Trophoblast cell (in vitro differentiated cells and primary cell): ENCODE measurements around the gene SRGAP3.

Source experiments
- DNase-seq, 2 donors: peaks; one replicate each; pipeline ENCODE4 v3.0.0-alpha.2; 2016
- H2AFZ ChIP-seq: 2 replicates; pipeline ENCODE4 v1.6.1; 2013; ENCODE audit warnings: low read length, moderate library complexity, mild to moderate bottlenecking; ENCODE audit not compliant: insufficient read depth, poor library complexity
- H2AK5ac ChIP-seq: 2 replicates; pipeline ENCODE4 v1.6.1; 2013; ENCODE audit warnings: mild to moderate bottlenecking, low read length
- H2BK120ac ChIP-seq: 2 replicates; pipeline ENCODE4 v1.6.1; 2013; ENCODE audit warnings: low read length, mild to moderate bottlenecking, moderate library complexity; ENCODE audit not compliant: insufficient read depth, poor library complexity
- H2BK12ac ChIP-seq: 2 replicates; pipeline ENCODE4 v1.6.1; 2013; ENCODE audit warnings: mild to moderate bottlenecking, low read length, moderate library complexity
- H2BK5ac ChIP-seq: 2 replicates; pipeline ENCODE4 v1.6.1; 2013; ENCODE audit warnings: low read length, low read depth, moderate library complexity, mild to moderate bottlenecking; ENCODE audit not compliant: poor library complexity
- H3K14ac ChIP-seq: 2 replicates; pipeline ENCODE4 v1.6.1; 2013; ENCODE audit warnings: mild to moderate bottlenecking, low read length
- H3K18ac ChIP-seq: 2 replicates; pipeline ENCODE4 v1.6.1; 2013; ENCODE audit warnings: mild to moderate bottlenecking, low read length
- H3K23ac ChIP-seq: 2 replicates; pipeline ENCODE4 v1.6.1; 2013; ENCODE audit warnings: low read length
- H3K27ac ChIP-seq: 2 replicates; pipeline ENCODE4 v1.5.1; 2013; ENCODE audit warnings: low read depth, mild to moderate bottlenecking, inconsistent platforms, low read length, moderate library complexity
- H3K27me3 ChIP-seq: 2 replicates; pipeline ENCODE4 v1.6.1; 2013; ENCODE audit warnings: inconsistent platforms, mild to moderate bottlenecking, low read length, moderate library complexity; ENCODE audit not compliant: insufficient read depth
- H3K36me3 ChIP-seq, 2 experiments: 1 replicate in 1 of 2; 2 replicates in 1 of 2; pipeline ENCODE4 v1.6.1; 2013; ENCODE audit warnings: low read length in 2 of 2, mild to moderate bottlenecking in 2 of 2, moderate library complexity in 1 of 2; ENCODE audit not compliant: insufficient read depth in 2 of 2, control insufficient read depth in 1 of 2
- H3K4ac ChIP-seq: 2 replicates; pipeline ENCODE4 v1.6.1; 2013; ENCODE audit warnings: low read depth, mild to moderate bottlenecking, low read length, moderate library complexity
- H3K4me1 ChIP-seq, 2 experiments: 1 replicate in 1 of 2; 2 replicates in 1 of 2; pipeline ENCODE4 v1.6.1; 2013; ENCODE audit warnings: low read length in 2 of 2, mild to moderate bottlenecking in 2 of 2, moderate library complexity in 1 of 2; ENCODE audit not compliant: insufficient read depth in 2 of 2, control insufficient read depth in 1 of 2
- H3K4me2 ChIP-seq: 2 replicates; pipeline ENCODE4 v1.6.1; 2013; ENCODE audit warnings: inconsistent platforms, mild to moderate bottlenecking, low read length, moderate library complexity
- H3K4me3 ChIP-seq: 2 replicates; pipeline ENCODE4 v1.5.1; 2013; ENCODE audit warnings: mild to moderate bottlenecking, low read depth, low read length, inconsistent platforms
- H3K79me1 ChIP-seq: one replicate; pipeline ENCODE4 v1.6.1; 2013; ENCODE audit warnings: low read length
- H3K79me2 ChIP-seq: 2 replicates; pipeline ENCODE4 v1.6.1; 2013; ENCODE audit warnings: low read length, mild to moderate bottlenecking; ENCODE audit not compliant: control insufficient read depth, insufficient read depth, poor library complexity
- H3K9ac ChIP-seq: 2 replicates; pipeline ENCODE4 v1.6.1; 2013; ENCODE audit warnings: mild to moderate bottlenecking, low read length
- H3K9me3 ChIP-seq: 2 replicates; pipeline ENCODE4 v1.6.1; 2013; ENCODE audit warnings: low read depth, mild to moderate bottlenecking, control low read depth, inconsistent platforms, low read length; ENCODE audit not compliant: insufficient read depth
- H4K12ac ChIP-seq: 2 replicates; pipeline ENCODE4 v1.6.1; 2013; ENCODE audit warnings: low read depth, mild to moderate bottlenecking, low read length, moderate library complexity
- H4K8ac ChIP-seq: 2 replicates; pipeline ENCODE4 v1.6.1; 2013; ENCODE audit warnings: low read depth, mild to moderate bottlenecking, low read length, moderate library complexity
- H4K91ac ChIP-seq: one replicate; pipeline ENCODE4 v1.6.1; 2013; ENCODE audit warnings: low read depth, mild to moderate bottlenecking, low read length, moderate library complexity
- WGBS: extraction: QIAGEN DNeasy Blood & Tissue Kit; methylation state at CpG from one replicate; pipeline ENCODE4 v1.1.7; 2013; ENCODE audit warnings: missing lambda C conversion rate; ENCODE audit not compliant: insufficient read length, insufficient coverage; ENCODE audit errors: extremely low coverage; 5-methylcytosine and 5-hydroxymethylcytosine counted together

Gene SRGAP3

DNA sequence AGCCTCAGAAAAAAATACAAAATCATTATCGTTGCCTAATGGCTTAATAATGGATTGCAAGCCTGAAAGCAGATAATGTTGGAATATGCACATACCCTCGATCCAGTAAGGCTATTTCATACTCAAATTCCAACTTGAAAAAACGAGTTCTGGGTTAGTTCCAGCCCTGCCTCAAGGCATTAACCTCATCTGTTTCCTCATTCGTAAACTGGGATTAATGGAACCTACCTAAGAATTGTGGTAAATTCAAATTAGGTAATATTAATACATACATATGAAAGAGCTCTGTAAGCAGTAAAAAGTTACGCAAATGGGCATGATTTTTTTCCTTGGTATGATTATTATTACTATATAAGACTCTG is 107.5 kb downstream of the SRGAP3 start:
- no CpG with 5 or more reads among the region's 5 CpGs for WGBS
- Histone ChIP-seq H2BK120ac (no peak overlapping the region), H3K18ac (no peak overlapping the region), H3K4me1 (no peaks in the 10 kb centered on the region), H3K36me3 (no peaks in the 10 kb centered on the region), H3K79me1 (no peaks in the 10 kb centered on the region), H2BK5ac (no peak overlapping the region), H4K91ac (no peak overlapping the region), H3K79me2 (no peaks in the 10 kb centered on the region), H3K4ac (no peak overlapping the region), H2AK5ac (no peak overlapping the region), H4K12ac (no peak overlapping the region), H3K14ac (no peak overlapping the region), H3K9me3 (peaks cover 2% of the 10 kb centered on the region), H3K23ac (no peak overlapping the region), H2BK12ac (no peak overlapping the region), H3K27ac (no peak overlapping the region), H2AFZ (no peak overlapping the region), H3K27me3 (no peaks in the 10 kb centered on the region), H3K4me3 (no peak overlapping the region), H3K4me2 (no peak overlapping the region), H4K8ac (no peak overlapping the region), H3K9ac (no peak overlapping the region)
- DNase-seq: no peak

DNA sequence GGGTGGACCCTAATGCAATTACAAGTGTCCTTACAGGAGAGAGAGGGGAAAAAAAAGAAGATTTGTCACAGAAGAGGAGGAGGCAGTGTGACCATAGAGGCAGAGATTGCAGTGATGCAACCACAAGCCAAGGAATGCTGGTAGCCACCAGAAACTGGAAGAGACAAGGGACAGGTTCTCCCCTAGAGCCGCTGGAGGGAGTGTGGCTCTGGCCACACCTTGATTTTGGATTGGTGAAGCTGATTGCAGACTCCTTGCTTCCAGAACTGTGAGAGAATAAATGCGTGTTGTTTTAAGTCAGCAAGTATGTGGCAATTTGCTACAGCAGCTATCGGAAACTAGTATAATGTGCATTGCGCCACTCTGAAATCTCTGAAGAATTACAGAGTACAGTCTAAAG is 110.1 kb downstream of the SRGAP3 start:
- Histone ChIP-seq H4K12ac (no peak overlapping the region), H3K4ac (no peak overlapping the region), H3K18ac (no peak overlapping the region), H2AFZ (no peak overlapping the region), H3K14ac (no peak overlapping the region), H2BK5ac (no peak overlapping the region), H3K23ac (no peak overlapping the region), H2BK12ac (no peak overlapping the region), H3K27ac (no peak overlapping the region), H4K91ac (no peak overlapping the region), H3K79me2 (no peaks in the 10 kb centered on the region), H3K36me3 (no peaks in the 10 kb centered on the region), H3K4me1 (peaks cover 2 to 4% of the 10 kb centered on the region in 2 experiments), H3K4me3 (no peak overlapping the region), H4K8ac (no peak overlapping the region), H3K27me3 (no peaks in the 10 kb centered on the region), H3K4me2 (no peak overlapping the region), H3K79me1 (no peaks in the 10 kb centered on the region), H3K9ac (no peak overlapping the region), H2AK5ac (no peak overlapping the region), H2BK120ac (no peak overlapping the region), H3K9me3 (peaks cover 4% of the 10 kb centered on the region)
- peak; percentile 72 to 79 for DNase-seq
- WGBS: no CpG with 5 or more reads among the region's 4 CpGs

DNA sequence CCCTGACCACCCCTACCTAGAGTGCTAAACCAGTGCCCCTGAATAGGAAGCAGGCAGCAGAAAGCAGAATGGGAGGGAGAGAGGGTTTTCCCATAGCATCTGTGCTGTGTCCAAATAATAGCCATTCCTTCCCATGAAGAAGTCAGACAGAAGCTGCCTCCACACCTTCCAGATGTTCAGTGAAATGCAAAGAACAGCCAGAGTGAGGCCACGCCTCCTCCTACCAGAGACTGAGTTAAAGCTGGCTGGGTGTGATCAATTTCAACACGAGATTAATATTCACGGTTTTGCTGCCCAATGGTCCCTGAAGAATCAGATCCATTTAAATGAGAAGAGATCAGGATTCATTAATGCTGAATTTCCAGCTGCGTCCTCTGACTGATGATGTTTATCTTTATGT is 111.8 kb downstream of the SRGAP3 start:
- H4K8ac ChIP-seq: no peak overlapping the region
- no peak for DNase-seq
- no peaks in the 10 kb centered on the region for H3K27me3 ChIP-seq
- H3K14ac ChIP-seq: no peak overlapping the region
- peaks cover 4% of the 10 kb centered on the region for H3K9me3 ChIP-seq
- no peak overlapping the region for H4K91ac ChIP-seq
- H3K23ac ChIP-seq: no peak overlapping the region
- no peaks in the 10 kb centered on the region for H3K79me2 ChIP-seq
- no peak overlapping the region for H2AK5ac ChIP-seq
- no peaks in the 10 kb centered on the region for H3K79me1 ChIP-seq
- H3K9ac ChIP-seq: no peak overlapping the region
- no peak overlapping the region for H2BK120ac ChIP-seq
- no peak overlapping the region for H3K4me3 ChIP-seq
- H3K18ac ChIP-seq: no peak overlapping the region
- no peaks in the 10 kb centered on the region for H3K36me3 ChIP-seq
- H3K4me1 ChIP-seq: peaks cover 2 to 4% of the 10 kb centered on the region in 2 experiments
- no peak overlapping the region for H3K4ac ChIP-seq
- no peak overlapping the region for H2AFZ ChIP-seq
- no peak overlapping the region for H3K27ac ChIP-seq
- H4K12ac ChIP-seq: no peak overlapping the region
- WGBS: no CpG with 5 or more reads among the region's 4 CpGs
- H3K4me2 ChIP-seq: no peak overlapping the region
- no peak overlapping the region for H2BK5ac ChIP-seq
- H2BK12ac ChIP-seq: no peak overlapping the region

DNA sequence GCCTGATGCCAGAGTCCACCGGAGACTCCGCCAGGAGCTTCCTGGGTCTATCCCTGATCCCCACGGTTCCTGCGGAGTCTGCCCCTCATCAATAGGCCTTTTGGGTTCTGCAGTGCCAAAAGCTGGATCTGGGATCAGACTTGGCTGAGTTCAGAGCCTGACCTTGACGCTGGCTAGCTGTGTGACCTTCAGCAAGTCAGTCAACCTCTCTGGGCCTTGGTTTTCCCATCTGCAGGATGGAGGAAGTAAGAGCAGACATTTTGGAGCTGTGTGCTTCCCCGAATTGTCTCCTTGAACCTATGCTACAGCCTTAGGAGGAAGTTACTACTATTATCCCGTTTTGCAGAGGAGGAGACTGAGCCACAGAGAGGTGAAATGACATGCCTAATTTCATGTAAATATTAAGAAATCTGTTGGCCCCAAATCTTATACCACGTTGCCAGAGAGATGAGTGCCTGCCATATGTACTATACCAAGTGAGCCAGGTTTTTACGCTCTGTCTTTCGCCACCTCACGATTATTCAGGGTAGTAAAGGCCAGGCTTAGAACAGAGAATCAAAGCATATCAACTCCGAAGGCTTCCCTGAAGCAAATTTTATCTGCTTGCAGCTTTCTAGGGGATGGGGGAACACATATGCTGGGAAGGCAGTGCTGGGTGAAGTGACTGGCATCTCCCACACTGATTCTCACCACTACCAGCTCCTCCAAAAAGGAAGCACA is 112.5 kb downstream of the SRGAP3 start:
- Histone ChIP-seq H3K79me2 (no peaks in the 10 kb centered on the region), H3K14ac (no peak overlapping the region), H3K4ac (no peak overlapping the region), H3K4me3 (no peak overlapping the region), H3K27me3 (no peaks in the 10 kb centered on the region), H2BK12ac (no peak overlapping the region), H3K79me1 (no peaks in the 10 kb centered on the region), H3K4me1 (peaks cover 2 to 4% of the 10 kb centered on the region in 2 experiments), H4K12ac (no peak overlapping the region), H2BK120ac (no peak overlapping the region), H2BK5ac (no peak overlapping the region), H4K8ac (no peak overlapping the region), H2AFZ (no peak overlapping the region), H4K91ac (no peak overlapping the region), H3K4me2 (no peak overlapping the region), H3K27ac (no peak overlapping the region), H3K9ac (no peak overlapping the region), H3K36me3 (no peaks in the 10 kb centered on the region), H3K18ac (no peak overlapping the region), H2AK5ac (no peak overlapping the region), H3K9me3 (peaks cover 4% of the 10 kb centered on the region), H3K23ac (no peak overlapping the region)
- WGBS: no CpG with 5 or more reads among the region's 12 CpGs
- DNase-seq: no peak
